ENCODE data around the gene MIS18A.

DNA sequence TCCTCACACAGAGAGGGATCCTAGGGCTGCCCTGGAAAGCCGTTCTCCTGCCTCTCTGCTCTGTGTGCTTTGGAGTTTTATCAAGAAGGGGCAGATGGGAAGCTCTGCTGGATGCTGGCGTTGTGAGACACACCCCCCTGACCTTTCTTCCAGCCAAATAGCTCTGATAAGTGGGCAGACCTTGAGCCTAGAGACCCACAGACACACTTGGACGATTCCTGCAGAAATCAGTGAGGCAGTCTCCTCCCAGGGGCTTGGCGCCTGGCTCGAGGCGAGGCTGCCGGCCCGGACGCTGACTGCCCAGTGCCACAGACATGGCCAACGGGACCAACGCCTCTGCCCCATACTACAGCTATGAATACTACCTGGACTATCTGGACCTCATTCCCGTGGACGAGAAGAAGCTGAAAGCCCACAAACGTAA lies 19.8 kb upstream of the MIS18A start, which contains the start of gene MRAP:
- TF ChIP-seq CTCF (IDR thresholded peaks at IDR 0.05), result no peak
- no peak for TF ChIP-seq POLR2A (IDR thresholded peaks at IDR 0.05)
- TF ChIP-seq POLR2AphosphoS5 (IDR thresholded peaks at IDR 0.05), result no peak
